Prostate gland (tissue), 2 donors: ENCODE measurements around the gene LYPD6B. TPM values are rescaled to one million over a fixed set of nuclear protein-coding genes. Genes with fewer than 3 reads are reported as not detected.

ENCODE experiments used
- DNase-seq: peaks from one replicate; pipeline ENCODE4 v3.0.0-alpha.2; 2019; ENCODE audit warnings: low spot score
- H3K27ac ChIP-seq, 2 donors: fragments of 200-600 bp; sonication (generic); 2 replicates each; pipeline ENCODE4 v1.5.1; 2017 to 2019
- H3K27me3 ChIP-seq: fragments of 200-600 bp; sonication (generic); replicated peaks from 2 replicates; pipeline ENCODE4 v1.5.1; 2019; ENCODE audit not compliant: insufficient read depth
- H3K36me3 ChIP-seq, 2 donors: fragments of 200-600 bp; sonication (generic); 1 replicate in 1 of 2; 2 replicates in 1 of 2; pipeline versions ENCODE4 v1.5.1 to v1.8.1; 2017 to 2019
- H3K4me1 ChIP-seq: fragments of 200-600 bp; sonication (generic); replicated peaks from 2 replicates; pipeline ENCODE4 v1.5.1; 2019
- H3K4me3 ChIP-seq, 2 donors: fragments of 200-600 bp; sonication (generic); 2 replicates each; pipeline ENCODE4 v1.5.1; 2017 to 2019
- H3K9me3 ChIP-seq: fragments of 200-600 bp; sonication (generic); 2 replicates; pipeline ENCODE4 v1.5.1; 2017
- POLR2A ChIP-seq: fragments of 450-650 bp; IDR thresholded peaks from one replicate; pipeline ENCODE4 v1.6.1; 2016; ENCODE audit warnings: antibody characterized with exemption, mild to moderate bottlenecking
- POLR2AphosphoS5 ChIP-seq: sonication (generic); formaldehyde crosslinking; IDR thresholded peaks from one replicate; pipeline ENCODE4 v1.6.1; 2017; ENCODE audit warnings: antibody characterized with exemption
- WGBS: methylation state at CpG from one replicate; pipeline ENCODE4 v1.1.5; 2018; 5-methylcytosine and 5-hydroxymethylcytosine counted together
- intact Hi-C: fragments of 100-400 bp; cut with DNase I; formaldehyde crosslinking; loops from one replicate; pipeline ENCODE4 v1.14.2; 2022
- total RNA-seq, 2 donors: library from RNA; depleted of rRNA; stranded (reverse); fragments of >200 nt; gene quantifications; one replicate each; pipeline ENCODE4 v1.1.0, GENCODE V29; 2016

LYPD6B gene
- total RNA-seq, 2 donors from 2014 or later = 16.8 to 17.8 TPM

DNA sequence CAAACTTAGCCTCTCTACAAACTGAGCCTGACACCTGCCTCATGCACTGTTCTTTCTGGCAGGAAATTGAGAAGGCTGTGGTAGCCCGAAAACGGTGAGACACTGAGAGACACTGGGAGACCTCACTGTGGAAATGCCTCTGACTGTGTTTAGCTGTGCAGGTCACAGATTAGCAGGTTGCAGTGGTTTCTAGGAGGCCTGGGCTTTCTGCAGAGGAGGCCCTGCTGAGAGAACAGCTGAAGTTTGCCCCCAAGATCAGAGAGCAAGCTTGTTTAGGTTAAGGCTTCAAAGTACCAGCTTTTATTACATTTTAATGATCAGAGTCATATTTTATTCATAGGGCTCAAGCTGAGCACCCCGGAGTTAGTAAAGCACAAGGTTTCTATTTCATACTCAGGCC lies 223.2 kb downstream of the LYPD6B start:
- 39% methylated on average over 3 of the region's 3 CpGs for WGBS
- intact Hi-C loops = no loop called here
- no peak for DNase-seq
- H3K27ac ChIP-seq = no peak overlapping the region
- H3K27me3 ChIP-seq = no peaks in the 10 kb centered on the region
- no peaks in the 10 kb centered on the region for H3K36me3 ChIP-seq
- H3K4me3 ChIP-seq = no peak overlapping the region
- H3K9me3 ChIP-seq = no peaks in the 10 kb centered on the region
- TF ChIP-seq POLR2AphosphoS5 = no peak
- TF ChIP-seq POLR2A = no peak
- no peaks in the 10 kb centered on the region for H3K4me1 ChIP-seq

Other genes with a start within 250 kb of the LYPD6B start
- 100 to 1,000 TPM in 1 of 2 donors, 10 to 100 TPM in 1; 84.3 to 123 TPM for gene KIF5C, start 163.5 kb upstream of the LYPD6B start, total RNA-seq